ENCODE data around the gene TAS2R5. TPM values are rescaled to one million over a fixed set of nuclear protein-coding genes. Genes with fewer than 3 reads are reported as not detected.
"Not testable (repeated sequence)": the region's sequence is repeated elsewhere in the genome, so short reads cannot be mapped to it uniquely, and the experiment has no call there.

TAS2R5 gene
- total RNA-seq, 1 donor from 2014 or later: 3.9 TPM

- Histone ChIP-seq H3K27me3 (ENCODE audit: control insufficient read depth, insufficient read depth, low read length) (no peaks in the 10 kb centered on the region), H3K4me3 (ENCODE audit: low read depth, low read length) (no peak overlapping the region), H3K36me3 (ENCODE audit: control insufficient read depth, insufficient read depth, low read length) (peaks cover 3% of the 10 kb centered on the region)
- TF ChIP-seq CTCF (IDR thresholded peaks at IDR 0.05; ENCODE audit: insufficient read depth, low read length, severe bottlenecking): no peak
- no peak for DNase-seq (ENCODE audit: low read depth)
- FAIRE-seq: no peak
These were observed 2.5 kb downstream of the TAS2R5 start for GRCh38 chr7:141792526-141792925.

- no peak for TF ChIP-seq CTCF (IDR thresholded peaks at IDR 0.05; ENCODE audit: insufficient read depth, low read length, severe bottlenecking)
- Histone ChIP-seq H3K4me3 (ENCODE audit: low read depth, low read length) (no peak overlapping the region), H3K27me3 (ENCODE audit: control insufficient read depth, insufficient read depth, low read length) (no peaks in the 10 kb centered on the region), H3K36me3 (ENCODE audit: control insufficient read depth, insufficient read depth, low read length) (no peaks in the 10 kb centered on the region)
- no peak for DNase-seq (ENCODE audit: low read depth)
- FAIRE-seq: no peak
These were observed 30.1 kb downstream of the TAS2R5 start for GRCh38 chr7:141820067-141820466.

GRCh38 chr7:141822432-141822831, 32.4 kb downstream of the TAS2R5 start:
- not testable (repeated sequence) for H3K27me3 ChIP-seq (ENCODE audit: control insufficient read depth, insufficient read depth, low read length); FAIRE-seq; DNase-seq (ENCODE audit: low read depth); H3K36me3 ChIP-seq (ENCODE audit: control insufficient read depth, insufficient read depth, low read length); H3K4me3 ChIP-seq (ENCODE audit: low read depth, low read length)

GRCh38 chr7:141837683-141838082, 47.7 kb downstream of the TAS2R5 start:
- Histone ChIP-seq H3K4me3 (ENCODE audit: low read depth, low read length) (no peak overlapping the region), H3K27me3 (ENCODE audit: control insufficient read depth, insufficient read depth, low read length) (no peaks in the 10 kb centered on the region), H3K36me3 (ENCODE audit: control insufficient read depth, insufficient read depth, low read length) (no peaks in the 10 kb centered on the region)
- TF ChIP-seq CTCF (IDR thresholded peaks at IDR 0.05; ENCODE audit: insufficient read depth, low read length, severe bottlenecking): no peak
- FAIRE-seq (no peak), DNase-seq (ENCODE audit: low read depth) (no peak)

- no peak for FAIRE-seq
- no peaks in the 10 kb centered on the region for H3K27me3 ChIP-seq (ENCODE audit: control insufficient read depth, insufficient read depth, low read length)
- DNase-seq (ENCODE audit: low read depth): no peak
- H3K36me3 ChIP-seq (ENCODE audit: control insufficient read depth, insufficient read depth, low read length): no peaks in the 10 kb centered on the region
- no peak overlapping the region for H3K4me3 ChIP-seq (ENCODE audit: low read depth, low read length)
- no peak for TF ChIP-seq CTCF (IDR thresholded peaks at IDR 0.05; ENCODE audit: insufficient read depth, low read length, severe bottlenecking)
These were observed 48.6 kb downstream of the TAS2R5 start for GRCh38 chr7:141838581-141838980.

GRCh38 chr7:141839256-141839655, 49.2 kb downstream of the TAS2R5 start:
- no peak for TF ChIP-seq CTCF (IDR thresholded peaks at IDR 0.05; ENCODE audit: insufficient read depth, low read length, severe bottlenecking)
- no peak overlapping the region for H3K4me3 ChIP-seq (ENCODE audit: low read depth, low read length)
- DNase-seq (ENCODE audit: low read depth): no peak
- no peak for FAIRE-seq
- H3K36me3 ChIP-seq (ENCODE audit: control insufficient read depth, insufficient read depth, low read length): no peaks in the 10 kb centered on the region
- no peaks in the 10 kb centered on the region for H3K27me3 ChIP-seq (ENCODE audit: control insufficient read depth, insufficient read depth, low read length)
